ENCODE results near the gene ALPG. TPM values are rescaled to one million over a fixed set of nuclear protein-coding genes. Genes with fewer than 3 reads are reported as not detected.
"Not testable (repeated sequence)": the region's sequence is repeated elsewhere in the genome, so short reads cannot be mapped to it uniquely, and the experiment has no call there.

Gene ALPG
- total and polyA plus RNA-seq, 4 donors, result not detected

GRCh38 chr2:232402518-232402917 lies 4.1 kb upstream of the ALPG start (continued):
- TF ChIP-seq ZBTB33 (IDR thresholded peaks at IDR 0.05) (no peak), YY1 (IDR thresholded peaks at IDR 0.05) (no peak), SP1 (IDR thresholded peaks at IDR 0.05) (no peak), RXRA (IDR thresholded peaks at IDR 0.05) (no peak)

- Histone ChIP-seq H3K9ac (ENCODE audit: low read depth in 1 of 2, low read length in 2 of 2) (no peak overlapping the region), H3K4me3 (ENCODE audit: low read depth in 1 of 3, low read length in 3 of 3) (no peak overlapping the region), H3K36me3 (ENCODE audit: control insufficient read depth in 4 of 4, insufficient read depth in 3 of 4, low read depth in 1 of 4, low read length in 3 of 4) (no peaks in the 10 kb centered on the region), H3K4me1 (ENCODE audit: control insufficient read depth in 4 of 4, insufficient read depth in 4 of 4, low read length in 3 of 4) (no peaks in the 10 kb centered on the region), H3K27ac (ENCODE audit: low read depth in 1 of 2, low read length in 2 of 2) (no peak overlapping the region), H3K27me3 (ENCODE audit: control insufficient read depth in 4 of 4, insufficient read depth in 4 of 4, low read length in 3 of 4) (no peaks in the 10 kb centered on the region), H3K9me3 (ENCODE audit: control insufficient read depth in 4 of 4, low read length in 3 of 4) (no peaks in the 10 kb centered on the region)
- no peak for DNase-seq (ENCODE audit: low spot score)
- TF ChIP-seq MAX (IDR thresholded peaks at IDR 0.05), result no peak
- WGBS, result 95% methylated on average over 11 of the region's 11 CpGs
Observed at GRCh38 chr2:232405943-232406510, 617 bp upstream of the ALPG start.

GRCh38 chr2:232407428-232408150 lies 945 bp downstream of the ALPG start:
- DNase-seq (ENCODE audit: low spot score); H3K27me3 ChIP-seq (ENCODE audit: control insufficient read depth in 4 of 4, insufficient read depth in 4 of 4, low read length in 3 of 4); H3K36me3 ChIP-seq (ENCODE audit: control insufficient read depth in 4 of 4, insufficient read depth in 3 of 4, low read depth in 1 of 4, low read length in 3 of 4); H3K4me1 ChIP-seq (ENCODE audit: control insufficient read depth in 4 of 4, insufficient read depth in 4 of 4, low read length in 3 of 4); H3K9me3 ChIP-seq (ENCODE audit: control insufficient read depth in 4 of 4, low read length in 3 of 4); H3K27ac ChIP-seq (ENCODE audit: low read depth in 1 of 2, low read length in 2 of 2); H3K9ac ChIP-seq (ENCODE audit: low read depth in 1 of 2, low read length in 2 of 2); H3K4me3 ChIP-seq (ENCODE audit: low read depth in 1 of 3, low read length in 3 of 3): not testable (repeated sequence)
- WGBS, result 91% methylated on average over 28 of the region's 30 CpGs

- H3K4me3 ChIP-seq (ENCODE audit: low read depth in 1 of 3, low read length in 3 of 3); H3K27me3 ChIP-seq (ENCODE audit: control insufficient read depth in 4 of 4, insufficient read depth in 4 of 4, low read length in 3 of 4); H3K4me1 ChIP-seq (ENCODE audit: control insufficient read depth in 4 of 4, insufficient read depth in 4 of 4, low read length in 3 of 4); H3K27ac ChIP-seq (ENCODE audit: low read depth in 1 of 2, low read length in 2 of 2); H3K9me3 ChIP-seq (ENCODE audit: control insufficient read depth in 4 of 4, low read length in 3 of 4); DNase-seq (ENCODE audit: low spot score); H3K36me3 ChIP-seq (ENCODE audit: control insufficient read depth in 4 of 4, insufficient read depth in 3 of 4, low read depth in 1 of 4, low read length in 3 of 4); H3K9ac ChIP-seq (ENCODE audit: low read depth in 1 of 2, low read length in 2 of 2): not testable (repeated sequence)
- 88% methylated on average over 10 of the region's 10 CpGs for WGBS
Observed at GRCh38 chr2:232408269-232408668, 1.6 kb downstream of the ALPG start.

GRCh38 chr2:232409617-232410016 lies 3.0 kb downstream of the ALPG start:
- not testable (repeated sequence) for H3K27ac ChIP-seq (ENCODE audit: low read depth in 1 of 2, low read length in 2 of 2); DNase-seq (ENCODE audit: low spot score); H3K27me3 ChIP-seq (ENCODE audit: control insufficient read depth in 4 of 4, insufficient read depth in 4 of 4, low read length in 3 of 4); H3K9ac ChIP-seq (ENCODE audit: low read depth in 1 of 2, low read length in 2 of 2); H3K4me1 ChIP-seq (ENCODE audit: control insufficient read depth in 4 of 4, insufficient read depth in 4 of 4, low read length in 3 of 4); H3K9me3 ChIP-seq (ENCODE audit: control insufficient read depth in 4 of 4, low read length in 3 of 4); H3K4me3 ChIP-seq (ENCODE audit: low read depth in 1 of 3, low read length in 3 of 3); H3K36me3 ChIP-seq (ENCODE audit: control insufficient read depth in 4 of 4, insufficient read depth in 3 of 4, low read depth in 1 of 4, low read length in 3 of 4)
- WGBS, result 52% methylated on average over 39 of the region's 40 CpGs

All from liver (tissue), 9 donors.